BLaER1 (cell line): ENCODE measurements around the gene TENT5C.
"Not testable (repeated sequence)": the region's sequence is repeated elsewhere in the genome, so short reads cannot be mapped to it uniquely, and the experiment has no call there.

Experiments
- H3K27ac ChIP-seq: shearing (Covaris generic); formaldehyde crosslinking; 2 replicates; pipeline ENCODE4 v1.8.1; 2022
- H3K27me3 ChIP-seq: shearing (Covaris generic); formaldehyde crosslinking; 2 replicates; pipeline ENCODE4 v1.8.1; 2022
- H3K36me3 ChIP-seq: shearing (Covaris generic); formaldehyde crosslinking; 2 replicates; pipeline ENCODE4 v1.8.1; 2022
- H3K4me1 ChIP-seq: shearing (Covaris generic); formaldehyde crosslinking; 2 replicates; pipeline ENCODE4 v1.8.1; 2022
- H3K4me2 ChIP-seq: shearing (Covaris generic); formaldehyde crosslinking; 2 replicates; pipeline ENCODE4 v1.8.1; 2022
- H3K4me3 ChIP-seq: shearing (Covaris generic); formaldehyde crosslinking; 2 replicates; pipeline ENCODE4 v1.8.1; 2022
- H3K9ac ChIP-seq: shearing (Covaris generic); formaldehyde crosslinking; 2 replicates; pipeline ENCODE4 v1.8.1; 2022
- H3K9me3 ChIP-seq: shearing (Covaris generic); formaldehyde crosslinking; 2 replicates; pipeline ENCODE4 v1.8.1; 2022
- H4K20me1 ChIP-seq: shearing (Covaris generic); formaldehyde crosslinking; 2 replicates; pipeline ENCODE4 v1.8.1; 2022
- Cebpa-rat ChIP-seq: shearing (Covaris generic); IDR thresholded peaks from 2 replicates; pipeline ENCODE4 v1.8.1; 2022

Gene TENT5C

GRCh38 chr1:117605774-117606648 lies at the start of gene TENT5C:
TSS of gene TENT5C (plus strand) at chr1:117606048. CDS start at chr1:117622869, 16,821 bp downstream.
- no peak for TF ChIP-seq Cebpa-rat
- Histone ChIP-seq H3K36me3 (no peaks in the 10 kb centered on the region), H3K27me3 (peaks cover 17% of the 10 kb centered on the region), H3K4me2 (peak within 1 kb of the TSS; percentile 100), H3K4me1 (peaks cover 30% of the 10 kb centered on the region), H3K9ac (peak within 1 kb of the TSS; percentile 70), H3K4me3 (peak within 1 kb of the TSS; percentile 78), H3K27ac (no peak within 1 kb of the TSS), H3K9me3 (no peaks in the 10 kb centered on the region), H4K20me1 (0 out of 2 replicates have a peak, but pooled peaks cover 6% of the 10 kb centered on the region)

GRCh38 chr1:117556341-117556740 lies 49.5 kb upstream of the TENT5C start:
- Histone ChIP-seq H3K9me3 (0 out of 2 replicates have a peak, but pooled peaks cover 9% of the 10 kb centered on the region), H3K4me3 (no peak overlapping the region), H3K36me3 (no peaks in the 10 kb centered on the region), H3K27me3 (no peaks in the 10 kb centered on the region), H3K4me1 (no peaks in the 10 kb centered on the region), H3K4me2 (no peak overlapping the region), H4K20me1 (no peaks in the 10 kb centered on the region), H3K27ac (no peak overlapping the region), H3K9ac (no peak overlapping the region)
- TF ChIP-seq Cebpa-rat = no peak

- H4K20me1 ChIP-seq = no peaks in the 10 kb centered on the region
- no peak overlapping the region for H3K27ac ChIP-seq
- no peak overlapping the region for H3K9ac ChIP-seq
- H3K4me2 ChIP-seq = no peak overlapping the region
- no peak overlapping the region for H3K4me3 ChIP-seq
- 0 out of 2 replicates have a peak, but pooled peaks cover 9% of the 10 kb centered on the region for H3K9me3 ChIP-seq
- H3K27me3 ChIP-seq = no peaks in the 10 kb centered on the region
- H3K36me3 ChIP-seq = no peaks in the 10 kb centered on the region
- no peak for TF ChIP-seq Cebpa-rat
- H3K4me1 ChIP-seq = no peaks in the 10 kb centered on the region
These were observed 48.9 kb upstream of the TENT5C start for GRCh38 chr1:117556976-117557375.

- not testable (repeated sequence) for H3K9me3 ChIP-seq, H3K27me3 ChIP-seq, H3K9ac ChIP-seq, H4K20me1 ChIP-seq, H3K4me3 ChIP-seq, H3K4me1 ChIP-seq, H3K36me3 ChIP-seq, H3K27ac ChIP-seq, H3K4me2 ChIP-seq
These were observed 47.4 kb upstream of the TENT5C start for GRCh38 chr1:117558451-117558850.

GRCh38 chr1:117559139-117559538 lies 46.7 kb upstream of the TENT5C start:
- no peak for TF ChIP-seq Cebpa-rat
- no peaks in the 10 kb centered on the region for H3K36me3 ChIP-seq
- H3K9me3 ChIP-seq = 0 out of 2 replicates have a peak, but pooled peaks cover 9% of the 10 kb centered on the region
- no peak overlapping the region for H3K4me2 ChIP-seq
- no peaks in the 10 kb centered on the region for H4K20me1 ChIP-seq
- no peak overlapping the region for H3K27ac ChIP-seq
- no peaks in the 10 kb centered on the region for H3K27me3 ChIP-seq
- peaks cover 11% of the 10 kb centered on the region for H3K4me1 ChIP-seq
- no peak overlapping the region for H3K9ac ChIP-seq
- no peak overlapping the region for H3K4me3 ChIP-seq

GRCh38 chr1:117559985-117560384 lies 45.9 kb upstream of the TENT5C start:
- peaks cover 16% of the 10 kb centered on the region for H3K4me1 ChIP-seq
- no peaks in the 10 kb centered on the region for H4K20me1 ChIP-seq
- 0 out of 2 replicates have a peak, but pooled peaks cover 9% of the 10 kb centered on the region for H3K9me3 ChIP-seq
- H3K4me3 ChIP-seq = no peak overlapping the region
- H3K9ac ChIP-seq = no peak overlapping the region
- H3K27ac ChIP-seq = no peak overlapping the region
- no peaks in the 10 kb centered on the region for H3K27me3 ChIP-seq
- no peaks in the 10 kb centered on the region for H3K36me3 ChIP-seq
- TF ChIP-seq Cebpa-rat = no peak
- H3K4me2 ChIP-seq = no peak overlapping the region

- H3K9ac ChIP-seq = no peak overlapping the region
- H3K4me1 ChIP-seq = peaks cover 16% of the 10 kb centered on the region
- H4K20me1 ChIP-seq = no peaks in the 10 kb centered on the region
- no peak overlapping the region for H3K4me3 ChIP-seq
- no peaks in the 10 kb centered on the region for H3K36me3 ChIP-seq
- TF ChIP-seq Cebpa-rat = no peak
- no peak overlapping the region for H3K4me2 ChIP-seq
- no peaks in the 10 kb centered on the region for H3K27me3 ChIP-seq
- H3K9me3 ChIP-seq = 0 out of 2 replicates have a peak, but pooled peaks cover 9% of the 10 kb centered on the region
- no peak overlapping the region for H3K27ac ChIP-seq
These were observed 44.8 kb upstream of the TENT5C start for GRCh38 chr1:117561071-117561470.

- H4K20me1 ChIP-seq = no peaks in the 10 kb centered on the region
- H3K4me1 ChIP-seq = peaks cover 16% of the 10 kb centered on the region
- no peaks in the 10 kb centered on the region for H3K36me3 ChIP-seq
- H3K9ac ChIP-seq = no peak overlapping the region
- no peak overlapping the region for H3K4me3 ChIP-seq
- 0 out of 2 replicates have a peak, but pooled peaks cover 9% of the 10 kb centered on the region for H3K9me3 ChIP-seq
- no peak overlapping the region for H3K4me2 ChIP-seq
- no peak overlapping the region for H3K27ac ChIP-seq
- no peaks in the 10 kb centered on the region for H3K27me3 ChIP-seq
- no peak for TF ChIP-seq Cebpa-rat
These were observed 44.3 kb upstream of the TENT5C start for GRCh38 chr1:117561551-117561950.

- no peak for TF ChIP-seq Cebpa-rat
- Histone ChIP-seq H3K9me3 (0 out of 2 replicates have a peak, but pooled peaks cover 9% of the 10 kb centered on the region), H3K36me3 (no peaks in the 10 kb centered on the region), H3K27ac (no peak overlapping the region), H3K27me3 (no peaks in the 10 kb centered on the region), H4K20me1 (no peaks in the 10 kb centered on the region), H3K9ac (no peak overlapping the region), H3K4me3 (no peak overlapping the region), H3K4me1 (peaks cover 16% of the 10 kb centered on the region), H3K4me2 (peak overlapping the region; percentile 50)
These were observed 43.0 kb upstream of the TENT5C start for GRCh38 chr1:117562581-117563491.
